PC-9 (cell line): ENCODE results near the gene EMSY. TPM values are rescaled to one million over a fixed set of nuclear protein-coding genes. Genes with fewer than 3 reads are reported as not detected.

Experiments used
- BruUV-seq: library from RNA; stranded (reverse); fragments of 400-500 nt; replicated peaks from 2 replicates; lab custom pipeline; 2021; lab: Mats Ljungman, UMichigan
- CTCF ChIA-PET: fragments of 300-600 bp; sonication (Branson Sonifier 250); formaldehyde crosslinking; loops from one replicate; lab custom pipeline; 2022; ENCODE audit warnings: antibody characterized with exemption; lab: Charles Lee
- POLR2A ChIA-PET: fragments of 300-600 bp; sonication (Branson Sonifier 250); formaldehyde crosslinking; loops from one replicate; lab custom pipeline; 2022; ENCODE audit warnings: antibody characterized with exemption; ENCODE audit not compliant: unreplicated experiment; lab: Charles Lee
- DNase-seq, 2 experiments: peaks; one replicate each; pipeline versions ENCODE4 v3.0.0 to v3.0.0-alpha.2; 2015 to 2022; ENCODE audit warnings: mixed read lengths in 1 of 2
- H2AFZ ChIP-seq: fragments of 200-600 bp; sonication (generic); 2 replicates; pipeline ENCODE4 v1.8.1; 2017; ENCODE audit warnings: antibody characterized with exemption
- H3F3A ChIP-seq: fragments of 200-600 bp; sonication (generic); 2 replicates; pipeline ENCODE4 v1.8.1; 2017; ENCODE audit warnings: antibody characterized with exemption, mild to moderate bottlenecking, low read depth; ENCODE audit not compliant: insufficient read depth
- H3K27ac ChIP-seq: fragments of 200-600 bp; sonication (generic); 2 replicates; pipeline ENCODE4 v1.6.1; 2016; ENCODE audit warnings: mixed run types
- H3K27me3 ChIP-seq: fragments of 200-600 bp; sonication (generic); 2 replicates; pipeline ENCODE4 v1.6.1; 2016; ENCODE audit warnings: low read depth, mixed run types; ENCODE audit not compliant: insufficient read depth
- H3K36me3 ChIP-seq: fragments of 200-600 bp; sonication (generic); 2 replicates; pipeline ENCODE4 v1.6.1; 2016; ENCODE audit warnings: low read depth, mixed run types
- H3K4me1 ChIP-seq: fragments of 200-600 bp; sonication (generic); replicated peaks from 2 replicates; pipeline ENCODE4 v1.6.1; 2016; ENCODE audit warnings: mixed run types; ENCODE audit not compliant: insufficient read depth
- H3K4me2 ChIP-seq: fragments of 200-600 bp; sonication (generic); 2 replicates; pipeline ENCODE4 v1.6.1; 2017; ENCODE audit warnings: mixed run types
- H3K4me3 ChIP-seq: fragments of 200-600 bp; sonication (generic); 2 replicates; pipeline ENCODE4 v1.6.1; 2016; ENCODE audit warnings: mixed run types
- H3K79me2 ChIP-seq: fragments of 200-600 bp; sonication (generic); 2 replicates; pipeline ENCODE4 v1.6.1; 2017; ENCODE audit warnings: low read depth, mixed run types
- H3K9me2 ChIP-seq: fragments of 200-600 bp; sonication (generic); 2 replicates; pipeline ENCODE4 v1.8.1; 2017; ENCODE audit warnings: mild to moderate bottlenecking; ENCODE audit not compliant: insufficient read depth
- H3K9me3 ChIP-seq: fragments of 200-600 bp; sonication (generic); 2 replicates; pipeline ENCODE4 v1.8.1; 2016; ENCODE audit warnings: low read depth; ENCODE audit not compliant: insufficient read depth
- H4K20me1 ChIP-seq: fragments of 200-600 bp; sonication (generic); 2 replicates; pipeline ENCODE4 v1.8.1; 2017; ENCODE audit not compliant: insufficient read depth
- EZH2 ChIP-seq: fragments of 200-600 bp; sonication (generic); IDR thresholded peaks from 2 replicates; pipeline ENCODE4 v1.8.0; 2017; ENCODE audit warnings: antibody characterized with exemption, low read depth
- intact Hi-C: fragments of 100-400 bp; cut with micrococcal nuclease; formaldehyde crosslinking; loops from one replicate; pipeline ENCODE4 v1.10.0; 2022; ENCODE audit not compliant: unreplicated experiment
- total RNA-seq: library from RNA; stranded (reverse); gene quantifications from 2 replicates; pipeline ENCODE4 v1.2.3, GENCODE V29; 2021
- TF ChIP-seq, protein P1 (sequence below): fragments of 200-600 bp; sonication (generic); conservative IDR thresholded peaks from 2 replicates; pipeline ENCODE4 v1.6.1; 2017; ENCODE audit warnings: mixed run types, antibody characterized with exemption, mild to moderate bottlenecking, moderate library complexity

The EMSY gene
- total RNA-seq, 1 experiment from 2014 or later, result 37.4 TPM

DNA sequence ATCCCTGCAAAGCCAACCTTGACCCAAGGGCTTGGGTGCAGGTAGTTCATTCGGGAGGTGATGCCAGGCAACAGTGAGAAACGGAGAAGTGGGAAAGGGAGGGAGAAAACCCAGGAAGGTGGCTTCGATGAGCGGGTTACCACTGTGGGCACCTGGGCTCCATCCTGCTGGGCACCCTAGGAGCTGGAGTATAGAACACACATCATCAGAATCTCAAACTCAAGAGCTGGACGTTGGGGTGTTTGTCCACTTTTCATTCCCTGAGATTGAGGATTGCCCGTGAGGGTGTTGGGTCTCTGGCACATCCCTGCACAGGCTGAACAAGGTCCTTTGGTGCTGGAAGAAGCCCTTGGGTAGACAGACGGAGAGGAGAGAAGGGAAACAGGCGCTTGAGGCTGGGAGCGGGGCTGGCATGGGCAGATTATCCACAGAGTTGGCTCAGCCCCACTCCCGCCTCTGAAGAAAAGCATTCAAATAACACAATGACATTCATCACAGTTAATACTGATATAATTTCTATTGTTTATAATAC, 155.4 kb downstream of the EMSY start:
- no peaks in the 10 kb centered on the region for H3K9me2 ChIP-seq
- no peaks in the 10 kb centered on the region for H3F3A ChIP-seq
- no peak for TF ChIP-seq EZH2
- TF ChIP-seq, protein P1, sequence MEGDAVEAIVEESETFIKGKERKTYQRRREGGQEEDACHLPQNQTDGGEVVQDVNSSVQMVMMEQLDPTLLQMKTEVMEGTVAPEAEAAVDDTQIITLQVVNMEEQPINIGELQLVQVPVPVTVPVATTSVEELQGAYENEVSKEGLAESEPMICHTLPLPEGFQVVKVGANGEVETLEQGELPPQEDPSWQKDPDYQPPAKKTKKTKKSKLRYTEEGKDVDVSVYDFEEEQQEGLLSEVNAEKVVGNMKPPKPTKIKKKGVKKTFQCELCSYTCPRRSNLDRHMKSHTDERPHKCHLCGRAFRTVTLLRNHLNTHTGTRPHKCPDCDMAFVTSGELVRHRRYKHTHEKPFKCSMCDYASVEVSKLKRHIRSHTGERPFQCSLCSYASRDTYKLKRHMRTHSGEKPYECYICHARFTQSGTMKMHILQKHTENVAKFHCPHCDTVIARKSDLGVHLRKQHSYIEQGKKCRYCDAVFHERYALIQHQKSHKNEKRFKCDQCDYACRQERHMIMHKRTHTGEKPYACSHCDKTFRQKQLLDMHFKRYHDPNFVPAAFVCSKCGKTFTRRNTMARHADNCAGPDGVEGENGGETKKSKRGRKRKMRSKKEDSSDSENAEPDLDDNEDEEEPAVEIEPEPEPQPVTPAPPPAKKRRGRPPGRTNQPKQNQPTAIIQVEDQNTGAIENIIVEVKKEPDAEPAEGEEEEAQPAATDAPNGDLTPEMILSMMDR, result no peak
- H3K27ac ChIP-seq, result no peak overlapping the region
- CTCF ChIA-PET, result no interaction called here
- POLR2A ChIA-PET, result no interaction called here
- H3K4me3 ChIP-seq, result no peak overlapping the region
- no peaks in the 10 kb centered on the region for H3K27me3 ChIP-seq
- H3K4me2 ChIP-seq, result no peak overlapping the region
- no peaks in the 10 kb centered on the region for H3K36me3 ChIP-seq
- H3K4me1 ChIP-seq, result no peaks in the 10 kb centered on the region
- H3K79me2 ChIP-seq, result no peaks in the 10 kb centered on the region
- BruUV-seq, result no TSS peak
- no peak overlapping the region for H2AFZ ChIP-seq
- H4K20me1 ChIP-seq, result no peaks in the 10 kb centered on the region
- DNase-seq, result no peak
- H3K9me3 ChIP-seq, result no peaks in the 10 kb centered on the region
- intact Hi-C loops, result no loop called here

DNA sequence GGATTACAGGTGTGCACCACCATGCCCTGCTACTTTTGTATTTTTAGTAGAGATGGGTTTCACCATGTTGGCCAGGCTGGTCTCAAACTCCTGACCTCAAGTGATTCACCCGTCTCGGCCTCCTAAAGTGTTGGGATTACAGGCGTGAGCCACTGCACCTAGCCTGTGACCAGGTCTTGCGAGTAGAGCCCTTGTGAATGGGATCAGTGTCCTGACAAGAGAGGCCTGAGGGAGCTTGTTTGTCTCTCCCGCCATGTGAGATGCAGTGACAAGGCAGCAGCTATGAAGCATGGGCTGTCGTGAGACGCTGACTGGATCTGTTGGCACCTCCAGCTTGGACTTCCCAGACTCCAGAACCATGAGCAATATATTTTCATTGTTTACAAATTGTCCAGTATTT, 156.5 kb downstream of the EMSY start:
- no peaks in the 10 kb centered on the region for H3K9me3 ChIP-seq

DNA sequence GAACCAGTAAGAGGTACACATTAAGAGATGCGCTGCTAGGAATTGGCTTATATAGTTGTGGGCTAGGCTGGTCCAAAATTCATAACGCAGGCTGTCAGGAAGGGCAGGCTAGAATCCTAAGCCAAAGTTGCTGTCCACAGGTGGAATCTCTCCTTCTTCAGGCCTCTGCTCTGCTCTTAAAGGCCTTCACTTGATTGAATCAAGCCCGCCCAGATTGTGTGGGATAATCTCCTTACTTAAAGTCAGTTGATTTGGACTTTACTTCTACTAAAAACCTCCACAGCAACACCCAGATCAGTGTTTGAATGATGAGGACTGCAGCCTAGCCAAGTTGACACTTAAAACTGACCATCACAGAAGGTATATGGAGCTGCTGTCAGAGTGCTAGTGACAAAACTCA, 156.9 kb downstream of the EMSY start:
- Histone ChIP-seq H3F3A (no peaks in the 10 kb centered on the region), H3K4me2 (no peak overlapping the region), H3K79me2 (no peaks in the 10 kb centered on the region), H3K9me3 (no peaks in the 10 kb centered on the region), H4K20me1 (no peaks in the 10 kb centered on the region), H3K4me3 (no peak overlapping the region), H3K4me1 (no peaks in the 10 kb centered on the region), H3K27me3 (no peaks in the 10 kb centered on the region), H3K27ac (no peak overlapping the region), H3K36me3 (no peaks in the 10 kb centered on the region), H2AFZ (no peak overlapping the region), H3K9me2 (no peaks in the 10 kb centered on the region)
- DNase-seq, result no peak
- ChIA-PET POLR2A (no interaction called here), CTCF (no interaction called here)
- intact Hi-C loops, result no loop called here
- TF ChIP-seq, protein P1, result no peak
- no peak for TF ChIP-seq EZH2
- no TSS peak for BruUV-seq

More for the DNA sequence above, 156.5 kb downstream of the EMSY start:
- no peak overlapping the region for H3K4me2 ChIP-seq
- H3K27ac ChIP-seq, result no peak overlapping the region
- no peaks in the 10 kb centered on the region for H3K79me2 ChIP-seq
- no peak overlapping the region for H3K4me3 ChIP-seq
- no peak for DNase-seq
- BruUV-seq, result no TSS peak
- H2AFZ ChIP-seq, result no peak overlapping the region
- ChIA-PET POLR2A (no interaction called here), CTCF (no interaction called here)
- no peak for TF ChIP-seq EZH2
- TF ChIP-seq, protein P1, result no peak
- no peaks in the 10 kb centered on the region for H3F3A ChIP-seq
- H3K9me2 ChIP-seq, result no peaks in the 10 kb centered on the region
- intact Hi-C loops, result no loop called here
- H4K20me1 ChIP-seq, result no peaks in the 10 kb centered on the region
- H3K4me1 ChIP-seq, result no peaks in the 10 kb centered on the region
- H3K36me3 ChIP-seq, result no peaks in the 10 kb centered on the region
- no peaks in the 10 kb centered on the region for H3K27me3 ChIP-seq
